H1 (cell line): ENCODE results near the gene CMTM2. TPM values are rescaled to one million over a fixed set of nuclear protein-coding genes. Genes with fewer than 3 reads are reported as not detected.

Experiments
- CTCF ChIA-PET: fragments of 300-600 bp; sonication (Branson Sonifier 250); formaldehyde crosslinking; loops from one replicate; lab custom pipeline; 2021; ENCODE audit not compliant: partially characterized antibody; lab: Charles Lee
- POLR2A ChIA-PET: fragments of 300-600 bp; sonication (Branson Sonifier 250); formaldehyde crosslinking; loops from one replicate; lab custom pipeline; 2021; ENCODE audit warnings: inconsistent platforms; ENCODE audit not compliant: partially characterized antibody; lab: Charles Lee
- DNase-seq, 2 experiments: peaks; one replicate each; pipeline versions ENCODE4 v3.0.0 to v3.0.0-alpha.2; 2010 to 2022; ENCODE audit warnings: low spot score in 2 of 2, low read depth in 1 of 2, mixed read lengths in 1 of 2
- FAIRE-seq: peaks from 2 replicates; lab custom pipeline; 2011; peaks lifted over from hg19 to GRCh38; lab: Jason Lieb, UNC
- H2AFZ ChIP-seq: 2 replicates; pipeline ENCODE4 v1.8.1; 2012; ENCODE audit warnings: low read length, inconsistent platforms
- H2AK5ac ChIP-seq: 2 replicates; pipeline ENCODE4 v1.6.1; 2013; ENCODE audit warnings: low read depth, low read length
- H2BK120ac ChIP-seq: replicated peaks from 2 replicates; pipeline ENCODE3; 2013; ENCODE audit warnings: low read depth, low read length, inconsistent platforms
- H2BK12ac ChIP-seq: 2 replicates; pipeline ENCODE4 v1.6.1; 2013; ENCODE audit warnings: low read depth, low read length
- H2BK15ac ChIP-seq: 2 replicates; pipeline ENCODE4 v1.6.1; 2013; ENCODE audit warnings: low read length
- H2BK20ac ChIP-seq: 2 replicates; pipeline ENCODE4 v1.6.1; 2013; ENCODE audit warnings: low read length
- H2BK5ac ChIP-seq: 2 replicates; pipeline ENCODE4 v1.6.1; 2013; ENCODE audit warnings: low read depth, low read length
- H3K14ac ChIP-seq: 2 replicates; pipeline ENCODE4 v1.6.1; 2013; ENCODE audit warnings: inconsistent platforms; ENCODE audit not compliant: insufficient read length
- H3K18ac ChIP-seq: 2 replicates; pipeline ENCODE4 v1.6.1; 2013; ENCODE audit warnings: low read length; ENCODE audit errors: extremely low read depth
- H3K23ac ChIP-seq: 2 replicates; pipeline ENCODE4 v1.6.1; 2013; ENCODE audit warnings: inconsistent platforms; ENCODE audit not compliant: insufficient read length
- H3K23me2 ChIP-seq: 2 replicates; pipeline ENCODE4 v1.6.1; 2013; ENCODE audit warnings: low read depth, low read length
- H3K27ac ChIP-seq: 2 replicates; pipeline ENCODE4 v1.6.1; 2011; ENCODE audit warnings: low read depth, low read length, inconsistent platforms
- H3K27me3 ChIP-seq, 4 experiments: replicated peaks in 1 of 4; 1 replicate in 1 of 4; 2 replicates in 3 of 4; pipeline versions ENCODE4 v1.6.1 to v1.8.1; 2011 to 2013; ENCODE audit warnings: low read length in 3 of 4, mild to moderate bottlenecking in 3 of 4, inconsistent platforms in 2 of 4, mixed read lengths in 2 of 4, moderate library complexity in 1 of 4; ENCODE audit not compliant: control insufficient read depth in 3 of 4, insufficient read depth in 3 of 4; ENCODE audit errors: extremely low read depth in 1 of 4
- H3K36me3 ChIP-seq, 4 experiments: 2 replicates each; pipeline versions ENCODE4 v1.6.1 to v1.8.1; 2011 to 2013; ENCODE audit warnings: mild to moderate bottlenecking in 4 of 4, low read length in 3 of 4, moderate library complexity in 2 of 4, control low read depth in 1 of 4, inconsistent platforms in 1 of 4; ENCODE audit not compliant: insufficient read depth in 4 of 4, control insufficient read depth in 2 of 4
- H3K4ac ChIP-seq: replicated peaks from 2 replicates; pipeline ENCODE3; 2013; ENCODE audit warnings: low read length, low read depth, mixed read lengths, inconsistent platforms; ENCODE audit not compliant: insufficient read length
- H3K4me1 ChIP-seq, 4 experiments: replicated peaks in 1 of 4; 1 replicate in 1 of 4; 2 replicates in 3 of 4; pipeline versions ENCODE4 v1.6.1 to v1.8.1; 2011 to 2013; ENCODE audit warnings: low read length in 3 of 4, inconsistent platforms in 2 of 4, mixed read lengths in 1 of 4; ENCODE audit not compliant: insufficient read depth in 4 of 4, control insufficient read depth in 3 of 4
- H3K4me2 ChIP-seq, 2 experiments: 2 replicates each; pipeline versions ENCODE4 v1.6.1 to v1.8.1; 2011 to 2013; ENCODE audit warnings: low read depth in 2 of 2, low read length in 2 of 2, control low read depth in 1 of 2, inconsistent platforms in 1 of 2, mild to moderate bottlenecking in 1 of 2; ENCODE audit not compliant: insufficient read depth in 1 of 2
- H3K4me3 ChIP-seq, 4 experiments: fragments of 200-600, 300-600 bp in 1 of 4; sonication (generic), shearing (Covaris generic), sonication (Bioruptor Twin) in 1 of 4; 2 replicates each; pipeline versions ENCODE4 v1.5.1 to v1.8.1; 2011 to 2016; ENCODE audit warnings: low read length in 4 of 4, low read depth in 3 of 4, control low read depth in 2 of 4, inconsistent platforms in 2 of 4, mild to moderate bottlenecking in 2 of 4, mixed read lengths in 1 of 4, moderate library complexity in 1 of 4; ENCODE audit not compliant: insufficient read depth in 2 of 4; ENCODE audit errors: extremely low read depth in 1 of 4
- H3K56ac ChIP-seq: replicated peaks from 2 replicates; pipeline ENCODE3; 2013; ENCODE audit warnings: low read depth, mild to moderate bottlenecking, mixed read lengths, low read length, inconsistent platforms; ENCODE audit not compliant: insufficient read length
- H3K79me1 ChIP-seq: 2 replicates; pipeline ENCODE4 v1.6.1; 2013; ENCODE audit warnings: low read depth, low read length, control low read depth
- H3K79me2 ChIP-seq, 2 experiments: 2 replicates each; pipeline versions ENCODE4 v1.6.1 to v1.8.1; 2012 to 2013; ENCODE audit warnings: low read length in 2 of 2, mild to moderate bottlenecking in 2 of 2, inconsistent platforms in 1 of 2; ENCODE audit not compliant: insufficient read depth in 2 of 2, control insufficient read depth in 1 of 2
- H3K9ac ChIP-seq, 4 experiments: replicated peaks in 1 of 4; 1 replicate in 1 of 4; 2 replicates in 3 of 4; pipeline versions ENCODE4 v1.6.1 to v1.8.1; 2011 to 2013; ENCODE audit warnings: low read depth in 3 of 4, low read length in 3 of 4, control low read depth in 2 of 4, mild to moderate bottlenecking in 2 of 4, moderate library complexity in 2 of 4, inconsistent platforms in 1 of 4; ENCODE audit errors: extremely low read depth in 1 of 4
- H3K9me3 ChIP-seq, 2 experiments: 2 replicates each; pipeline versions ENCODE4 v1.6.1 to v1.8.1; 2012 to 2013; ENCODE audit warnings: mild to moderate bottlenecking in 2 of 2, moderate library complexity in 2 of 2, control low read depth in 1 of 2, inconsistent platforms in 1 of 2, low read depth in 1 of 2, low read length in 1 of 2, mixed read lengths in 1 of 2; ENCODE audit not compliant: insufficient read depth in 2 of 2
- H4K20me1 ChIP-seq, 2 experiments: replicated peaks in 1 of 2; 2 replicates each; pipeline versions ENCODE3 to v1.8.1; 2011 to 2013; ENCODE audit warnings: inconsistent platforms in 2 of 2, low read length in 2 of 2, mild to moderate bottlenecking in 1 of 2; ENCODE audit not compliant: insufficient read depth in 2 of 2, control insufficient read depth in 1 of 2
- H4K5ac ChIP-seq: 2 replicates; pipeline ENCODE4 v1.6.1; 2013; ENCODE audit warnings: low read length, low read depth, mixed read lengths, inconsistent platforms; ENCODE audit not compliant: insufficient read length
- H4K8ac ChIP-seq: 2 replicates; pipeline ENCODE4 v1.8.0; 2013; ENCODE audit warnings: mild to moderate bottlenecking, moderate library complexity, low read length, inconsistent platforms; ENCODE audit not compliant: insufficient read depth; ENCODE audit errors: extremely low read depth
- H4K91ac ChIP-seq: replicated peaks from 2 replicates; pipeline ENCODE3; 2013; ENCODE audit warnings: low read length, mixed read lengths, inconsistent platforms; ENCODE audit not compliant: insufficient read length
- ATF2 ChIP-seq: IDR thresholded peaks from 2 replicates; pipeline ENCODE4 v1.6.1; 2012; ENCODE audit warnings: low read length, inconsistent platforms
- BACH1 ChIP-seq: IDR thresholded peaks from 2 replicates; pipeline ENCODE4 v1.6.1; 2012; ENCODE audit warnings: low read length, improper control_type of control experiment
- EGR1 ChIP-seq: IDR thresholded peaks from 2 replicates; pipeline ENCODE4 v1.6.1; 2011; ENCODE audit warnings: low read depth, low read length, borderline replicate concordance
- EZH2 ChIP-seq: fragments of 200-600 bp; sonication (generic); IDR thresholded peaks from 2 replicates; pipeline ENCODE4 v1.7.1; 2012; ENCODE audit warnings: low read depth, mild to moderate bottlenecking, moderate library complexity, low read length, inconsistent platforms; ENCODE audit not compliant: severe bottlenecking
- GABPA ChIP-seq: IDR thresholded peaks from 2 replicates; pipeline ENCODE4 v1.6.1; 2011; ENCODE audit warnings: mild to moderate bottlenecking, low read length, moderate library complexity, borderline replicate concordance; ENCODE audit not compliant: insufficient read depth
- MAFK ChIP-seq: IDR thresholded peaks from 2 replicates; pipeline ENCODE4 v1.6.1; 2012; ENCODE audit warnings: low read depth, mild to moderate bottlenecking, improper control_type of control experiment, low read length
- NRF1 ChIP-seq: IDR thresholded peaks from 2 replicates; pipeline ENCODE4 v1.6.1; 2011; ENCODE audit warnings: mild to moderate bottlenecking, low read depth, low read length, improper control_type of control experiment
- RFX5 ChIP-seq: IDR thresholded peaks from 2 replicates; pipeline ENCODE4 v1.6.1; 2011; ENCODE audit warnings: low read depth, low read length, improper control_type of control experiment, borderline replicate concordance
- RNF2 ChIP-seq: fragments of 200-900, 300-1000 bp; sonication (generic); IDR thresholded peaks from 2 replicates; pipeline ENCODE4 v1.7.1; 2016; ENCODE audit warnings: borderline replicate concordance, low read depth, mild to moderate bottlenecking, antibody characterized with exemption, low read length; ENCODE audit not compliant: poor library complexity, severe bottlenecking; ENCODE audit errors: missing control alignments
- SIX5 ChIP-seq: IDR thresholded peaks from 2 replicates; pipeline ENCODE4 v1.6.1; 2011; ENCODE audit warnings: mild to moderate bottlenecking, low read depth, low read length
- SP1 ChIP-seq: IDR thresholded peaks from 2 replicates; pipeline ENCODE4 v1.6.1; 2011; ENCODE audit warnings: low read depth, low read length
- SP2 ChIP-seq: IDR thresholded peaks from 2 replicates; pipeline ENCODE4 v1.6.1; 2012; ENCODE audit warnings: mild to moderate bottlenecking, low read length, inconsistent platforms
- TAF7 ChIP-seq: optimal IDR thresholded peaks from 2 replicates; pipeline ENCODE3; 2011; ENCODE audit warnings: low read depth, mild to moderate bottlenecking, inconsistent platforms, low read length, moderate library complexity, borderline replicate concordance
- WGBS, 2 experiments: shearing (Covaris generic) in 1 of 2; methylation state at CpG; one replicate each; pipeline versions ENCODE4 v1.1.6 to v1.1.7; 2013 to 2015; ENCODE audit warnings: low lambda C conversion rate in 2 of 2, mixed read lengths in 2 of 2, inconsistent platforms in 1 of 2, low coverage in 1 of 2, missing lambda C conversion rate in 1 of 2; ENCODE audit not compliant: insufficient replicate concordance in 2 of 2, insufficient coverage in 1 of 2, insufficient read length in 1 of 2; ENCODE audit errors: extremely low coverage in 1 of 2, missing lambda C conversion rate in 1 of 2; 5-methylcytosine and 5-hydroxymethylcytosine counted together
- polyA plus RNA-seq, 7 experiments: library from polyadenylated mRNA; depleted of rRNA in 3 of 7; stranded (reverse) in 5 of 7; unstranded in 2 of 7; fragments of >200 nt in 5 of 7; fragments of 200-250 nt in 2 of 7; gene quantifications; 1 replicate in 5 of 7; 2 replicates in 1 of 7; 4 replicates in 1 of 7; pipeline versions ENCODE4 v1.2.1 to v1.2.3, GENCODE V29; 2011 to 2013; ENCODE audit warnings: missing spikeins in 2 of 7, mixed read lengths in 2 of 7
- total RNA-seq: library from RNA; stranded (reverse); fragmentation: NEBNext Ultra II Directional; extraction: Animal tissue kit (Norgen Biotek cat#: 25700); gene quantifications from 2 replicates; pipeline ENCODE4 v1.2.1, GENCODE V29; 2021

CMTM2 gene
- total and polyA plus RNA-seq, 2 of the 8 experiments (the other 6 are each of a cell fraction or from before 2014, with no cell fraction given) = not detected

DNA sequence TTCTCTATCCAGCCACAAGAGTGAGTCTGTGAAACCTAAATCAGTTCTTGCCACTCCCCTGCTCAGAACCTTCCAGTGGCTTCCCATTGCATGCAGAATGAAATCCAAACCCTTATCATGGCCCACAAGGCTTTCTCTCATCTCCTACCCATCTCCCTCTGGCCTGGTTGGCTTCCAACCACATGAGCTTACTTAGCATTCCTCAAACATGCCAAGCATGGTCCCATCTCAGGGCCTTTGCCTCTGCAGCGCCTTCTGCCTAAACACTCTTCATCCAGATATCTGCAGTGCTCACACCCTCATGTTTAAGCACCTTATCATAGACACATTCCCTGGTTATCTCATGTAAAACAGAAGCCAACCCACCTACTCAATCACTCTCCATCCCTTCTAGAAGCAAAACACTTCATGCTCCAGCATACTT lies 44.9 kb upstream of the CMTM2 start:
- FAIRE-seq (no peak), DNase-seq (no peak)
- Histone ChIP-seq H2BK12ac (no peak overlapping the region), H3K4me1 (no peaks in the 10 kb centered on the region), H3K4me3 (no peak overlapping the region), H4K91ac (no peak overlapping the region), H3K79me1 (no peaks in the 10 kb centered on the region), H2AK5ac (no peak overlapping the region), H3K27me3 (no peaks in the 10 kb centered on the region), H3K4ac (no peak overlapping the region), H3K4me2 (no peak overlapping the region), H3K23me2 (no peaks in the 10 kb centered on the region), H4K5ac (no peak overlapping the region), H4K20me1 (no peaks in the 10 kb centered on the region), H2AFZ (no peak overlapping the region), H2BK120ac (no peak overlapping the region), H3K23ac (no peak overlapping the region), H2BK20ac (no peak overlapping the region), H3K9me3 (no peaks in the 10 kb centered on the region), H3K27ac (no peak overlapping the region), H2BK15ac (no peak overlapping the region), H3K56ac (no peak overlapping the region), H3K18ac (no peak overlapping the region), H2BK5ac (no peak overlapping the region), H3K79me2 (no peaks in the 10 kb centered on the region), H3K36me3 (no peaks in the 10 kb centered on the region), H3K14ac (no peak overlapping the region), H3K9ac (no peak overlapping the region), H4K8ac (no peak overlapping the region)
- WGBS, 2 experiments = 95% methylated on average over 1 of the region's 1 CpG; no CpG with 5 or more reads in 1 of the 2 experiments
- POLR2A ChIA-PET = no interaction called here
- CTCF ChIA-PET = interaction anchor here (0.9 to 1.6 kb wide), 3 partner anchors 8 to 129 kb away, joined by 3 to 5 read pairs (median 3); no protein-coding TSS in a partner anchor
- TF ChIP-seq RFX5 (no peak), NRF1 (no peak), MAFK (no peak), RNF2 (no peak), SP1 (no peak), SIX5 (no peak), ATF2 (no peak), EGR1 (no peak), TAF7 (no peak), BACH1 (no peak), EZH2 (no peak), GABPA (no peak), SP2 (no peak)
